ENCODE measurements around the gene HLA-DQB2. TPM values are rescaled to one million over a fixed set of nuclear protein-coding genes. Genes with fewer than 3 reads are reported as not detected.

HLA-DQB2 gene
- polyA plus RNA-seq, 6 donors from 2014 or later = 59.3 to 118 (median 92.8) TPM; not detected in 2

GRCh38 chr6:32741031-32741960, 22.0 kb downstream of the HLA-DQB2 start, which contains the start of gene HLA-DQA2:
TSS of gene HLA-DQA2 (plus strand) at chr6:32741391. CDS start at chr6:32741444, 53 bp downstream.
- H3K4me1 Mint-ChIP-seq = no peaks in the 10 kb centered on the region
- DNase-seq = no peak
- H3K9me3 Mint-ChIP-seq = no peaks in the 10 kb centered on the region
- H3K36me3 Mint-ChIP-seq = no peaks in the 10 kb centered on the region
- H3K27ac Mint-ChIP-seq = peak within 1 kb of the TSS in 3 of 6 donors; percentile 16 to 98 (median 20)
- H3K4me3 Mint-ChIP-seq = peak within 1 kb of the TSS in 3 of 8 donors; percentile 33 to 83 (median 55)
- peaks cover 44 to 56% (median 47%) of the 10 kb centered on the region in 3 donors for H3K27me3 Mint-ChIP-seq
- ATAC-seq (ENCODE audit: low read depth in 2 of 2) = peak; percentile 68 to 79

- DNase-seq (no peak), ATAC-seq (ENCODE audit: low read depth in 2 of 2) (no peak)
- Mint-ChIP-seq H3K9me3 (peaks cover 0 to 6% (median 0%) of the 10 kb centered on the region in 7 donors), H3K4me3 (no peak overlapping the region), H3K4me1 (no peaks in the 10 kb centered on the region), H3K36me3 (no peaks in the 10 kb centered on the region), H3K27me3 (peaks cover 33 to 56% (median 37%) of the 10 kb centered on the region in 3 donors), H3K27ac (no peak overlapping the region)
These were observed 25.2 kb downstream of the HLA-DQB2 start for GRCh38 chr6:32738126-32738525.

GRCh38 chr6:32718879-32719278, 44.5 kb downstream of the HLA-DQB2 start:
- H3K9me3 Mint-ChIP-seq = peaks cover 0 to 6% (median 0%) of the 10 kb centered on the region in 7 donors
- no peak overlapping the region for H3K4me3 Mint-ChIP-seq
- peaks cover 0 to 2% (median 0%) of the 10 kb centered on the region in 3 donors for H3K4me1 Mint-ChIP-seq
- DNase-seq (no peak), ATAC-seq (ENCODE audit: low read depth in 2 of 2) (peak; percentile 48 to 97)
- H3K27me3 Mint-ChIP-seq = peaks cover 13 to 27% (median 25%) of the 10 kb centered on the region in 3 donors
- H3K27ac Mint-ChIP-seq = peak overlapping the region in 1 of 6 donors; percentile 47
- H3K36me3 Mint-ChIP-seq = no peaks in the 10 kb centered on the region

GRCh38 chr6:32716396-32716795, 46.9 kb downstream of the HLA-DQB2 start:
- Mint-ChIP-seq H3K27me3 (peaks cover 6 to 23% (median 19%) of the 10 kb centered on the region in 3 donors), H3K4me3 (no peak overlapping the region), H3K27ac (no peak overlapping the region), H3K36me3 (no peaks in the 10 kb centered on the region), H3K9me3 (peaks cover 0 to 6% (median 0%) of the 10 kb centered on the region in 7 donors), H3K4me1 (peaks cover 0 to 6% (median 2%) of the 10 kb centered on the region in 3 donors)
- ATAC-seq (ENCODE audit: low read depth in 2 of 2) (peak in 1 of 2 donors; percentile 23), DNase-seq (no peak)

GRCh38 chr6:32713241-32713640, 50.1 kb downstream of the HLA-DQB2 start:
- no peak for ATAC-seq (ENCODE audit: low read depth in 2 of 2)
- H3K4me3 Mint-ChIP-seq = no peak overlapping the region

GRCh38 chr6:32709625-32710024, 53.7 kb downstream of the HLA-DQB2 start:
- Mint-ChIP-seq H3K27me3 (peaks cover 0 to 7% (median 0%) of the 10 kb centered on the region in 3 donors), H3K9me3 (peaks cover 0 to 4% (median 2%) of the 10 kb centered on the region in 7 donors), H3K36me3 (peaks cover 0 to 7% of the 10 kb centered on the region in 2 donors), H3K4me3 (no peak overlapping the region), H3K27ac (no peak overlapping the region), H3K4me1 (peaks cover 0 to 12% (median 2%) of the 10 kb centered on the region in 3 donors)
- DNase-seq (no peak), ATAC-seq (ENCODE audit: low read depth in 2 of 2) (no peak)

More at GRCh38 chr6:32713241-32713640, 50.1 kb downstream of the HLA-DQB2 start:
- no peak overlapping the region for H3K27ac Mint-ChIP-seq
- peaks cover 0 to 6% (median 0%) of the 10 kb centered on the region in 3 donors for H3K4me1 Mint-ChIP-seq
- H3K36me3 Mint-ChIP-seq = no peaks in the 10 kb centered on the region
- H3K9me3 Mint-ChIP-seq = no peaks in the 10 kb centered on the region
- no peak for DNase-seq
- H3K27me3 Mint-ChIP-seq = peaks cover 0 to 6% (median 6%) of the 10 kb centered on the region in 3 donors

Other genes starting within 250 kb of the HLA-DQB2 start
- 1,000 to 10,000 TPM in 1 of 6 donors, 100 to 1,000 TPM in 2, 10 to 100 TPM in 3; 55.2 to 2,377 (median 210) TPM for gene HLA-DRB5, start 233.2 kb downstream of the HLA-DQB2 start, polyA plus RNA-seq (ENCODE audit: low read depth in 6 of 6)
- 1,000 to 10,000 TPM; 2,451 to 5,170 (median 4,939) TPM for gene HLA-DRB1, start 173.7 kb downstream of the HLA-DQB2 start, polyA plus RNA-seq (ENCODE audit: low read depth in 6 of 6)
- 1,000 to 10,000 TPM in 2 of 6 donors, 100 to 1,000 TPM in 4; 309 to 1,253 (median 783) TPM for gene HLA-DQA1, start 126.1 kb downstream of the HLA-DQB2 start, polyA plus RNA-seq (ENCODE audit: low read depth in 6 of 6)
- gene HLA-DQB1, start 96.9 kb downstream of the HLA-DQB2 start, polyA plus RNA-seq (ENCODE audit: low read depth in 6 of 6) = 1,000 to 10,000 TPM in 5 of 6 donors, 100 to 1,000 TPM in 1; 140 to 2,258 (median 1,433) TPM
- 100 to 1,000 TPM in 3 of 6 donors, 10 to 100 TPM in 2, under 1 TPM in 1; 0.82 to 164 (median 101) TPM for gene HLA-DQA2, start 22.1 kb downstream of the HLA-DQB2 start, polyA plus RNA-seq (ENCODE audit: low read depth in 6 of 6)
- 1,000 to 10,000 TPM in 1 of 6 donors, 100 to 1,000 TPM in 5; 669 to 1,199 (median 837) TPM for gene HLA-DOB, start 53.5 kb upstream of the HLA-DQB2 start, polyA plus RNA-seq (ENCODE audit: low read depth in 6 of 6)
- gene TAP2, start 75.2 kb upstream of the HLA-DQB2 start, polyA plus RNA-seq (ENCODE audit: low read depth in 6 of 6) = 10 to 100 TPM; 18.2 to 33.0 (median 25.4) TPM
- gene PSMB8, start 80.5 kb upstream of the HLA-DQB2 start, polyA plus RNA-seq (ENCODE audit: low read depth in 6 of 6) = 100 to 1,000 TPM; 297 to 462 (median 380) TPM
- gene TAP1, start 90.2 kb upstream of the HLA-DQB2 start, polyA plus RNA-seq (ENCODE audit: low read depth in 6 of 6) = 100 to 1,000 TPM; 106 to 215 (median 145) TPM
- gene PSMB9, start 90.7 kb upstream of the HLA-DQB2 start, polyA plus RNA-seq (ENCODE audit: low read depth in 6 of 6) = 100 to 1,000 TPM; 347 to 677 (median 445) TPM
- gene HLA-DMB, start 177.5 kb upstream of the HLA-DQB2 start, polyA plus RNA-seq (ENCODE audit: low read depth in 6 of 6) = 1,000 to 10,000 TPM; 1,171 to 1,354 (median 1,198) TPM
- gene HLA-DMA, start 189.6 kb upstream of the HLA-DQB2 start, polyA plus RNA-seq (ENCODE audit: low read depth in 6 of 6) = 1,000 to 10,000 TPM; 1,101 to 1,557 (median 1,371) TPM
- 100 to 1,000 TPM in 1 of 6 donors, 10 to 100 TPM in 5; 26.9 to 148 (median 48.5) TPM for gene BRD2, start 205.1 kb upstream of the HLA-DQB2 start, polyA plus RNA-seq (ENCODE audit: low read depth in 6 of 6)
- gene HLA-DOA, start 246.1 kb upstream of the HLA-DQB2 start, polyA plus RNA-seq (ENCODE audit: low read depth in 6 of 6) = 100 to 1,000 TPM; 219 to 598 (median 388) TPM